Medulla oblongata (tissue), 1 donor: ENCODE measurements around the gene CHPF.

ENCODE experiments used
- DNase-seq: peaks from one replicate; pipeline ENCODE4 v3.0.0-alpha.2; 2015; ENCODE audit errors: extremely low spot score

Gene CHPF

GRCh38 chr2:219543596-219544358 lies at the start of gene CHPF, which contains the start of gene TMEM198:
TSS of gene CHPF (minus strand) at chr2:219543809. CDS start at chr2:219543538, 271 bp downstream.
TSS of gene TMEM198 (plus strand) at chr2:219544028. CDS start at chr2:219544728, 700 bp downstream.
- peak; percentile 99 for DNase-seq

- no peak for DNase-seq
Measured at GRCh38 chr2:219593154-219593553, 49.5 kb upstream of the CHPF start.

- DNase-seq = no peak
Measured at GRCh38 chr2:219592736-219593135, 49.1 kb upstream of the CHPF start.

- DNase-seq = no peak
Measured at GRCh38 chr2:219591091-219591490, 47.5 kb upstream of the CHPF start.

GRCh38 chr2:219581346-219581745 lies 37.7 kb upstream of the CHPF start:
- DNase-seq = no peak

GRCh38 chr2:219578811-219579613 lies 35.4 kb upstream of the CHPF start:
- no peak for DNase-seq

GRCh38 chr2:219576505-219577388 lies 33.1 kb upstream of the CHPF start:
- peak; percentile 23 for DNase-seq

- DNase-seq = no peak
Measured at GRCh38 chr2:219575566-219576504, 32.2 kb upstream of the CHPF start.

GRCh38 chr2:219574484-219575311 lies 31.1 kb upstream of the CHPF start:
- no peak for DNase-seq

- DNase-seq = no peak
Measured at GRCh38 chr2:219573166-219573565, 29.6 kb upstream of the CHPF start.

GRCh38 chr2:219572237-219573001 lies 28.8 kb upstream of the CHPF start, which contains the start of gene INHA:
TSS of gene INHA (plus strand) at chr2:219572310. CDS start at chr2:219572375, 65 bp downstream.
- no peak for DNase-seq

- DNase-seq = peak; percentile 41
Measured at GRCh38 chr2:219571311-219572236, 28.0 kb upstream of the CHPF start, which contains the start of gene OBSL1. TSS of gene OBSL1 (minus strand) at chr2:219571539. CDS start at chr2:219571232, 307 bp downstream.

GRCh38 chr2:219570924-219571310 lies 27.3 kb upstream of the CHPF start:
- DNase-seq = no peak

GRCh38 chr2:219570194-219570923 lies 26.8 kb upstream of the CHPF start:
- no peak for DNase-seq

GRCh38 chr2:219569635-219570034 lies 26.0 kb upstream of the CHPF start:
- DNase-seq = no peak

GRCh38 chr2:219569041-219569440 lies 25.4 kb upstream of the CHPF start:
- DNase-seq = no peak

- DNase-seq = no peak
Measured at GRCh38 chr2:219567791-219568361, 24.3 kb upstream of the CHPF start.
